Keratinocyte (primary cell): ENCODE data around the gene IFNB1.

Source experiments
- EZH2 ChIP-seq: IDR thresholded peaks from one replicate; pipeline ENCODE4 v1.6.1; 2012; ENCODE audit warnings: inconsistent platforms, mild to moderate bottlenecking, low read length, moderate library complexity
- TF ChIP-seq, protein P1 (sequence below), 3 experiments: IDR thresholded peaks in 1 of 3; conservative IDR thresholded peaks in 1 of 3; optimal IDR thresholded peaks in 1 of 3; 2 replicates in 2 of 3; 3 replicates in 1 of 3; pipeline versions ENCODE3 to v1.5.1; 2011; ENCODE audit warnings: low read length in 3 of 3, mild to moderate bottlenecking in 3 of 3, moderate library complexity in 2 of 3, control low read depth in 1 of 3, inconsistent platforms in 1 of 3; ENCODE audit not compliant: insufficient read depth in 2 of 3; ENCODE audit errors: extremely low read depth in 1 of 3

DNA sequence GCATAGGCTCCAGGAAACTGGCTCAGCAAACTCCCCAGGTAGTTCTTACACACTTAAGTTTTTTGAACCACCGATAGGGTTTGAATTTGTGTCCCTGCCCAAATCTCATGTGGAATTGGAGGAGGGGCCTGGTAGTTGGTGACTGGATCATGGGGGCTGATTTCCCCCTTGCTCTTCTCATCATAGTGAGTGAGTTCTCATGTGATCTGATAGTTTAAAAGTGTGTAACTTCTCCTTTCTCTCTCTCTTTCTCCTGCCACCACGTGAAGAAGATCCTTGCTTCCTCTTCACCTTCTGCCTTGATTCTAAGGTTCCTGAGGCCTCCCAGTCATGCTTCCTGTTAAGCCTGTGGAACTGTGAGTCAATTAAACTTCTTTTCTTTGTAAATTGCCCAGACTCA lies 23.9 kb downstream of the IFNB1 start:
- TF ChIP-seq, protein P1, sequence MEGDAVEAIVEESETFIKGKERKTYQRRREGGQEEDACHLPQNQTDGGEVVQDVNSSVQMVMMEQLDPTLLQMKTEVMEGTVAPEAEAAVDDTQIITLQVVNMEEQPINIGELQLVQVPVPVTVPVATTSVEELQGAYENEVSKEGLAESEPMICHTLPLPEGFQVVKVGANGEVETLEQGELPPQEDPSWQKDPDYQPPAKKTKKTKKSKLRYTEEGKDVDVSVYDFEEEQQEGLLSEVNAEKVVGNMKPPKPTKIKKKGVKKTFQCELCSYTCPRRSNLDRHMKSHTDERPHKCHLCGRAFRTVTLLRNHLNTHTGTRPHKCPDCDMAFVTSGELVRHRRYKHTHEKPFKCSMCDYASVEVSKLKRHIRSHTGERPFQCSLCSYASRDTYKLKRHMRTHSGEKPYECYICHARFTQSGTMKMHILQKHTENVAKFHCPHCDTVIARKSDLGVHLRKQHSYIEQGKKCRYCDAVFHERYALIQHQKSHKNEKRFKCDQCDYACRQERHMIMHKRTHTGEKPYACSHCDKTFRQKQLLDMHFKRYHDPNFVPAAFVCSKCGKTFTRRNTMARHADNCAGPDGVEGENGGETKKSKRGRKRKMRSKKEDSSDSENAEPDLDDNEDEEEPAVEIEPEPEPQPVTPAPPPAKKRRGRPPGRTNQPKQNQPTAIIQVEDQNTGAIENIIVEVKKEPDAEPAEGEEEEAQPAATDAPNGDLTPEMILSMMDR (optimal IDR thresholded peaks at IDR 0.05 in 1 of 3, IDR thresholded peaks at IDR 0.05 in 1 of 3, conservative IDR thresholded peaks at IDR 0.05 in 1 of 3; ENCODE audit: extremely low read depth in 1 of 3, insufficient read depth in 2 of 3, low read length in 3 of 3), result no peak
- no peak for TF ChIP-seq EZH2
